Trophoblast cell (in vitro differentiated cells and primary cell): ENCODE data around the gene SNX27.

Experiments used
- DNase-seq, 2 donors: peaks; one replicate each; pipeline ENCODE4 v3.0.0-alpha.2; 2016
- H2AFZ ChIP-seq: 2 replicates; pipeline ENCODE4 v1.6.1; 2013; ENCODE audit warnings: low read length, moderate library complexity, mild to moderate bottlenecking; ENCODE audit not compliant: insufficient read depth, poor library complexity
- H2AK5ac ChIP-seq: 2 replicates; pipeline ENCODE4 v1.6.1; 2013; ENCODE audit warnings: mild to moderate bottlenecking, low read length
- H2BK120ac ChIP-seq: 2 replicates; pipeline ENCODE4 v1.6.1; 2013; ENCODE audit warnings: low read length, mild to moderate bottlenecking, moderate library complexity; ENCODE audit not compliant: insufficient read depth, poor library complexity
- H2BK12ac ChIP-seq: 2 replicates; pipeline ENCODE4 v1.6.1; 2013; ENCODE audit warnings: mild to moderate bottlenecking, low read length, moderate library complexity
- H2BK5ac ChIP-seq: 2 replicates; pipeline ENCODE4 v1.6.1; 2013; ENCODE audit warnings: low read length, low read depth, moderate library complexity, mild to moderate bottlenecking; ENCODE audit not compliant: poor library complexity
- H3K14ac ChIP-seq: 2 replicates; pipeline ENCODE4 v1.6.1; 2013; ENCODE audit warnings: mild to moderate bottlenecking, low read length
- H3K18ac ChIP-seq: 2 replicates; pipeline ENCODE4 v1.6.1; 2013; ENCODE audit warnings: mild to moderate bottlenecking, low read length
- H3K23ac ChIP-seq: 2 replicates; pipeline ENCODE4 v1.6.1; 2013; ENCODE audit warnings: low read length
- H3K27ac ChIP-seq: 2 replicates; pipeline ENCODE4 v1.5.1; 2013; ENCODE audit warnings: low read depth, mild to moderate bottlenecking, inconsistent platforms, low read length, moderate library complexity
- H3K27me3 ChIP-seq: 2 replicates; pipeline ENCODE4 v1.6.1; 2013; ENCODE audit warnings: inconsistent platforms, mild to moderate bottlenecking, low read length, moderate library complexity; ENCODE audit not compliant: insufficient read depth
- H3K36me3 ChIP-seq, 2 experiments: 1 replicate in 1 of 2; 2 replicates in 1 of 2; pipeline ENCODE4 v1.6.1; 2013; ENCODE audit warnings: low read length in 2 of 2, mild to moderate bottlenecking in 2 of 2, moderate library complexity in 1 of 2; ENCODE audit not compliant: insufficient read depth in 2 of 2, control insufficient read depth in 1 of 2
- H3K4ac ChIP-seq: 2 replicates; pipeline ENCODE4 v1.6.1; 2013; ENCODE audit warnings: low read depth, mild to moderate bottlenecking, low read length, moderate library complexity
- H3K4me1 ChIP-seq, 2 experiments: 1 replicate in 1 of 2; 2 replicates in 1 of 2; pipeline ENCODE4 v1.6.1; 2013; ENCODE audit warnings: low read length in 2 of 2, mild to moderate bottlenecking in 2 of 2, moderate library complexity in 1 of 2; ENCODE audit not compliant: insufficient read depth in 2 of 2, control insufficient read depth in 1 of 2
- H3K4me2 ChIP-seq: 2 replicates; pipeline ENCODE4 v1.6.1; 2013; ENCODE audit warnings: inconsistent platforms, mild to moderate bottlenecking, low read length, moderate library complexity
- H3K4me3 ChIP-seq: 2 replicates; pipeline ENCODE4 v1.5.1; 2013; ENCODE audit warnings: mild to moderate bottlenecking, low read depth, low read length, inconsistent platforms
- H3K79me1 ChIP-seq: one replicate; pipeline ENCODE4 v1.6.1; 2013; ENCODE audit warnings: low read length
- H3K79me2 ChIP-seq: 2 replicates; pipeline ENCODE4 v1.6.1; 2013; ENCODE audit warnings: low read length, mild to moderate bottlenecking; ENCODE audit not compliant: control insufficient read depth, insufficient read depth, poor library complexity
- H3K9ac ChIP-seq: 2 replicates; pipeline ENCODE4 v1.6.1; 2013; ENCODE audit warnings: mild to moderate bottlenecking, low read length
- H3K9me3 ChIP-seq: 2 replicates; pipeline ENCODE4 v1.6.1; 2013; ENCODE audit warnings: low read depth, mild to moderate bottlenecking, control low read depth, inconsistent platforms, low read length; ENCODE audit not compliant: insufficient read depth
- H4K12ac ChIP-seq: 2 replicates; pipeline ENCODE4 v1.6.1; 2013; ENCODE audit warnings: low read depth, mild to moderate bottlenecking, low read length, moderate library complexity
- H4K8ac ChIP-seq: 2 replicates; pipeline ENCODE4 v1.6.1; 2013; ENCODE audit warnings: low read depth, mild to moderate bottlenecking, low read length, moderate library complexity
- H4K91ac ChIP-seq: one replicate; pipeline ENCODE4 v1.6.1; 2013; ENCODE audit warnings: low read depth, mild to moderate bottlenecking, low read length, moderate library complexity
- WGBS: extraction: QIAGEN DNeasy Blood & Tissue Kit; methylation state at CpG from one replicate; pipeline ENCODE4 v1.1.7; 2013; ENCODE audit warnings: missing lambda C conversion rate; ENCODE audit not compliant: insufficient read length, insufficient coverage; ENCODE audit errors: extremely low coverage; 5-methylcytosine and 5-hydroxymethylcytosine counted together

SNX27 gene

DNA sequence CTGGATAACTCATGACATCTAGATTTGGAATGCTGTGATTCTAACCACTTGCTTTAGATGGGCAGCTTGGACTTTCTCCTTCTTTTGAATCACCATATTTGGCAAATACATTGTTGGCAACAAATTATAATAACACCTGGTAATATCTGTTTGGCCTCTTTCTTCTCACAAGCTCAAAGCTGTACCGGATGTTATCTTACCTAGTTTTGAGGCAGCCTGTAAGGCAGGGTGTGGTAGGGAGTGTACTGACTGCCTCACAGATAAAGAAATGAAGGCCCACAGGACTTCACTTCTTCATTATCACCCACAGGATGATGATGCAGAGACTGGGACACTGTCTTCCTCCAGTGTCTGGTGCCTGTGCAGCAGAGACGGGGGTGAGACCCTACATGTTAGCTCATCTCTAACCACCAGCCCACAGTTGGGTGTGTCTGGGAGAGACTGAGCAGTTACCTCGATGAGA is 43.2 kb upstream of the SNX27 start:
- no CpG with 5 or more reads among the region's 3 CpGs for WGBS
- Histone ChIP-seq H3K27ac (no peak overlapping the region), H2BK12ac (no peak overlapping the region), H2AFZ (no peak overlapping the region), H4K12ac (no peak overlapping the region), H4K8ac (no peak overlapping the region), H3K4me3 (no peak overlapping the region), H3K23ac (no peak overlapping the region), H3K79me2 (no peaks in the 10 kb centered on the region), H3K9me3 (peaks cover 1% of the 10 kb centered on the region), H4K91ac (no peak overlapping the region), H3K4ac (no peak overlapping the region), H3K14ac (no peak overlapping the region), H3K36me3 (peaks cover 49 to 67% of the 10 kb centered on the region in 2 experiments), H3K27me3 (no peaks in the 10 kb centered on the region), H3K79me1 (no peaks in the 10 kb centered on the region), H2BK120ac (no peak overlapping the region), H3K4me2 (no peak overlapping the region), H3K4me1 (peaks cover 0 to 4% of the 10 kb centered on the region in 2 experiments), H2BK5ac (no peak overlapping the region), H3K9ac (no peak overlapping the region), H3K18ac (no peak overlapping the region), H2AK5ac (no peak overlapping the region)
- DNase-seq: no peak

DNA sequence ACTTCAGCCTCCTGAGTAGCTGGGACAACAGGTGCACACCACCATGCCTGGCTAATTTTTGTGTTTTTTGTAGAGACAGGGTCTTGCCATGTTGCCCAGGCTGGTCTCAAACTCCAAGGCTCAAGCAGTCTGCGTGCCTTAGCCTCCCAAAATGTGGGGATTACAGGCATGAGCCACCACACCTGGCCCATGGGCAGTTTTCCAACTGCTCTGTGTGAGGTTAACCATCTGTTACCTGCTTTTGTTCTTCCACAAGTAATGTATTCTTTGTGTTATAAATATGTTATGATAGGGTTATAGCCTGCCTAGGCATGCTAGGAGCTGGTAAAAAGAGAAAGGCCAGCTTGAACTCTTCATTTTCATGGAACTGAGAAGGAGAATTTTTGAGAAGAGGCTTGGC is 41.0 kb upstream of the SNX27 start:
- Histone ChIP-seq H3K4me3 (no peak overlapping the region), H4K12ac (no peak overlapping the region), H3K36me3 (peaks cover 54 to 69% of the 10 kb centered on the region in 2 experiments), H3K9me3 (no peaks in the 10 kb centered on the region), H3K23ac (no peak overlapping the region), H2AFZ (no peak overlapping the region), H3K27me3 (no peaks in the 10 kb centered on the region), H3K79me1 (no peaks in the 10 kb centered on the region), H4K91ac (no peak overlapping the region), H3K4me1 (no peaks in the 10 kb centered on the region), H3K4ac (no peak overlapping the region), H3K9ac (no peak overlapping the region), H3K18ac (no peak overlapping the region), H3K27ac (no peak overlapping the region), H2BK12ac (no peak overlapping the region), H4K8ac (no peak overlapping the region), H3K79me2 (no peaks in the 10 kb centered on the region), H2BK5ac (no peak overlapping the region), H3K14ac (no peak overlapping the region), H2AK5ac (no peak overlapping the region), H2BK120ac (no peak overlapping the region), H3K4me2 (no peak overlapping the region)
- DNase-seq: no peak
- WGBS: no CpG with 5 or more reads among the region's 1 CpG

DNA sequence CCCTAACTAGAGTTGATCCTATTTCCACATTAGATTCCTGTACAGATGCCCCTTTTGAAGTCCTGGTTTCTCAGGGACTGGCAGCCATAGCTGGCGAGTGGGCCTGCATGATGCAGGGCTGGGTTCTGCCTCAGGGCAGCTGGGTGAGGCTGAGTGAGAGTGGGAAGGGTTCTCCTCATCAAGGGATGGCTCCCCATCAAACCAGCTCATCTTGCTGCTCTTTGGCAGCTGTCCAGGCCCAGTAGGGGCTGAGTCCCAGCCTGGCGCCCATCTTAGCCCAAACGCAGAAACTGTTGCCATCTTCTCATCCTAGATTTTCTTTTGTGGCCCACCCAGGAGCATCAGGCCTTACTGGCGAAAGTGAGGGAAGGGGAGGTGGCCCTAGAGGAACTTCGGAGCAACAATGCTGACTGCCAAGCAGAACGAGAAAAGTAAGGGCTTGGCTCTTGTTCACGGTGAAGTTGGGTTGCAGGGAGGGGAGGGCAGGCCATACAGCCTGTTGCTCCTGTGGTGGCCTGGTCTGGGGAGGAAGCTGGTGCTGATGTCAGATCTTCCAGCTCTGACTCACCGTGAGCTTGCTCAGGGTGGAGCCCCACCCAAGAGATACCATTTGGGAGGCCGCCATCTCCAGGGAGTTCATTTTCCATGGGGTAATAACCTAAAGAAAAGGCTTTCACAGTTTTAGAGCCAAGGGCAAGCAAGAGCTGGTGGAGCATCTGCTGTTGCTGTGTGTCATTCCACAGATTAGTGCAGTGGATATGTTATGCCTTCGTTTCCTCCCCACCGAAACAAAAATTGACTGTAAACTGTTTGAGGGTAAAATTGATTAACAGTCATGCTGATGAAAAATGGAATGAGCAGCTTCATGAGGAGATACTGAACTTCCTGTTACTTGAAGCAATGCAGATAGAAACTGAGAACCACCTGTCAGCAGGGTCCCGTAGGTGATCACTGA is 37.0 kb upstream of the SNX27 start:
- whole genome bisulfite sequencing: no CpG with 5 or more reads among the region's 12 CpGs
- H2AK5ac ChIP-seq: no peak overlapping the region

DNA sequence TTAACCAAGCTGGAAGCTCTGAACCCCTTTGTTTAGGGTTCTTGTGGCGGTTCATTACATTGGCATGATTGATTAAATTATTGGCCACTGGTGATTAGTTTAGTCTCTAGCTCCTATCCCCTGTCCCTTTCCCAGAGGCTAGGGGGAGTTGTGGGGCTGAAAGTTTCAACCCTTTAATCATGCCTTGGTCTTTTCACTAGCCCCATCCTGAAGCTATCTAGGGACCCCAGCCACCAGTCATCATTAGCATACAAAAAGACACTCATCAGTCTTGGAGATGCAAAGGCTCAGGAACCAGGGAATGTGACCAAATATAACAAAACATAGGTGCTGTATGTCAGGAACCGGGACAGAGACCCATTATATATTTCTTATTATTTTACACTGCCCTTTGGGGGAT is 34.7 kb upstream of the SNX27 start:
- no CpG with 5 or more reads among the region's 2 CpGs for WGBS
- H3K4me2 ChIP-seq: no peak overlapping the region

More for the DNA sequence above, 37.0 kb upstream of the SNX27 start:
- Histone ChIP-seq H3K36me3 (peaks cover 48 to 73% of the 10 kb centered on the region in 2 experiments), H2BK12ac (no peak overlapping the region), H3K14ac (no peak overlapping the region), H4K91ac (no peak overlapping the region), H2AFZ (no peak overlapping the region), H3K79me2 (no peaks in the 10 kb centered on the region), H3K9ac (no peak overlapping the region), H2BK120ac (no peak overlapping the region), H3K4me1 (peaks cover 6% of the 10 kb centered on the region in 2 experiments), H3K23ac (no peak overlapping the region), H3K79me1 (no peaks in the 10 kb centered on the region), H3K27me3 (no peaks in the 10 kb centered on the region), H3K4me2 (no peak overlapping the region), H3K4me3 (no peak overlapping the region), H4K8ac (no peak overlapping the region), H3K4ac (no peak overlapping the region), H3K27ac (no peak overlapping the region), H2BK5ac (no peak overlapping the region), H3K9me3 (no peaks in the 10 kb centered on the region), H3K18ac (no peak overlapping the region), H4K12ac (no peak overlapping the region)
- peak in 1 of 2 donors; percentile 38 for DNase-seq

More for the DNA sequence above, 34.7 kb upstream of the SNX27 start:
- H2AFZ ChIP-seq: no peak overlapping the region
- no peak overlapping the region for H4K12ac ChIP-seq
- no peak overlapping the region for H3K18ac ChIP-seq
- no peak overlapping the region for H3K27ac ChIP-seq
- no peak overlapping the region for H2BK12ac ChIP-seq
- no peak overlapping the region for H3K23ac ChIP-seq
- no peak overlapping the region for H2BK5ac ChIP-seq
- H3K4ac ChIP-seq: no peak overlapping the region
- H2BK120ac ChIP-seq: no peak overlapping the region
- H3K4me1 ChIP-seq: peaks cover 14 to 15% of the 10 kb centered on the region in 2 experiments
- no peaks in the 10 kb centered on the region for H3K27me3 ChIP-seq
- no peak overlapping the region for H3K4me3 ChIP-seq
- no peak overlapping the region for H4K91ac ChIP-seq
- no peak for DNase-seq
- H4K8ac ChIP-seq: no peak overlapping the region
- peaks cover 3% of the 10 kb centered on the region for H3K79me1 ChIP-seq
- H3K36me3 ChIP-seq: peaks cover 48 to 77% of the 10 kb centered on the region in 2 experiments
- no peak overlapping the region for H3K14ac ChIP-seq
- no peak overlapping the region for H2AK5ac ChIP-seq
- H3K79me2 ChIP-seq: no peaks in the 10 kb centered on the region
- H3K9me3 ChIP-seq: no peaks in the 10 kb centered on the region
- H3K9ac ChIP-seq: no peak overlapping the region
